Endothelial cell of umbilical vein (primary cell): ENCODE data around the gene RNF157. TPM values are rescaled to one million over a fixed set of nuclear protein-coding genes. Genes with fewer than 3 reads are reported as not detected.

Experiments
- BruUV-seq: library from RNA; stranded (reverse); fragments of 400-500 nt; replicated peaks from 2 replicates; lab custom pipeline; 2021; lab: Mats Ljungman, UMichigan
- CTCF ChIA-PET: fragments of 300-600, 350-600 bp; sonication (Branson Sonifier 250); formaldehyde crosslinking; loops from one replicate; lab custom pipeline; 2021; ENCODE audit warnings: antibody characterized with exemption, inconsistent platforms; lab: Charles Lee
- POLR2A ChIA-PET: fragments of 300-600, 350-600 bp; sonication (Branson Sonifier 250); formaldehyde crosslinking; loops from one replicate; lab custom pipeline; 2021; ENCODE audit warnings: antibody characterized with exemption, inconsistent platforms; lab: Charles Lee
- DNase-seq: peaks from one replicate; pipeline ENCODE4 v3.0.0-alpha.2; 2011; ENCODE audit warnings: low read depth, low spot score
- FAIRE-seq: peaks from 2 replicates; lab custom pipeline; 2011; peaks lifted over from hg19 to GRCh38; lab: Jason Lieb, UNC
- H2AFZ ChIP-seq: 2 replicates; pipeline ENCODE4 v1.6.0; 2012; ENCODE audit warnings: low read depth, low read length, control low read depth, inconsistent platforms
- H3K27ac ChIP-seq: 2 replicates; pipeline ENCODE4 v1.5.1; 2011; ENCODE audit warnings: low read depth, mild to moderate bottlenecking, control low read depth, low read length, moderate library complexity; ENCODE audit not compliant: insufficient read depth
- H3K27me3 ChIP-seq, 2 experiments: 2 replicates each; pipeline versions ENCODE4 v1.6.0 to v1.6.1; 2011; ENCODE audit warnings: low read length in 2 of 2, mixed read lengths in 1 of 2; ENCODE audit not compliant: control insufficient read depth in 2 of 2, insufficient read depth in 2 of 2
- H3K36me3 ChIP-seq, 2 experiments: 2 replicates in 1 of 2; 3 replicates in 1 of 2; pipeline ENCODE4 v1.5.1; 2011; ENCODE audit warnings: low read length in 2 of 2, mild to moderate bottlenecking in 1 of 2, moderate library complexity in 1 of 2; ENCODE audit not compliant: control insufficient read depth in 2 of 2, insufficient read depth in 2 of 2; ENCODE audit errors: extremely low read depth in 1 of 2
- H3K4me1 ChIP-seq: 3 replicates; pipeline ENCODE4 v1.5.1; 2011; ENCODE audit warnings: mild to moderate bottlenecking, low read length; ENCODE audit not compliant: control insufficient read depth, insufficient read depth; ENCODE audit errors: extremely low read depth
- H3K4me2 ChIP-seq: 2 replicates; pipeline ENCODE4 v1.6.1; 2011; ENCODE audit warnings: low read length, control low read depth, mixed read lengths; ENCODE audit not compliant: insufficient read depth
- H3K4me3 ChIP-seq, 3 experiments: fragments of 200-600 bp in 1 of 3; sonication (generic), shearing (Covaris generic) in 1 of 3; replicated peaks in 1 of 3; 2 replicates each; pipeline ENCODE4 v1.5.1; 2011 to 2016; ENCODE audit warnings: control low read depth in 3 of 3, low read length in 3 of 3, mild to moderate bottlenecking in 2 of 3, inconsistent platforms in 1 of 3, low read depth in 1 of 3, moderate library complexity in 1 of 3; ENCODE audit not compliant: insufficient read depth in 1 of 3
- H3K79me2 ChIP-seq: 2 replicates; pipeline ENCODE4 v1.6.0; 2012; ENCODE audit warnings: low read length, inconsistent platforms; ENCODE audit not compliant: control insufficient read depth, insufficient read depth
- H3K9ac ChIP-seq: replicated peaks from 2 replicates; pipeline ENCODE3; 2011; ENCODE audit warnings: low read length, control low read depth; ENCODE audit not compliant: insufficient read depth; ENCODE audit errors: extremely low read depth
- H3K9me1 ChIP-seq: replicated peaks from 3 replicates; pipeline ENCODE4 v1.6.0; 2011; ENCODE audit warnings: mild to moderate bottlenecking, low read length; ENCODE audit not compliant: control insufficient read depth, insufficient read depth; ENCODE audit errors: extremely low read depth
- H3K9me3 ChIP-seq: replicated peaks from 2 replicates; pipeline ENCODE4 v1.5.1; 2012; ENCODE audit warnings: low read length, inconsistent platforms; ENCODE audit not compliant: control insufficient read depth, insufficient read depth
- H4K20me1 ChIP-seq: replicated peaks from 2 replicates; pipeline ENCODE3; 2011; ENCODE audit warnings: mild to moderate bottlenecking, low read length; ENCODE audit not compliant: control insufficient read depth, insufficient read depth; ENCODE audit errors: extremely low read depth
- CTCF ChIP-seq, 2 donors: IDR thresholded peaks; 1 replicate in 1 of 2; 2 replicates in 1 of 2; pipeline ENCODE4 v1.5.1; 2011; ENCODE audit warnings: low read length in 2 of 2, mild to moderate bottlenecking in 2 of 2, moderate library complexity in 2 of 2, control low read depth in 1 of 2, inconsistent platforms in 1 of 2, low read depth in 1 of 2; ENCODE audit not compliant: insufficient read depth in 1 of 2; ENCODE audit errors: extremely low read depth in 1 of 2
- EZH2 ChIP-seq: IDR thresholded peaks from 2 replicates; pipeline ENCODE4 v1.6.1; 2012; ENCODE audit warnings: borderline replicate concordance, low read depth, mild to moderate bottlenecking, moderate library complexity, low read length, inconsistent platforms; ENCODE audit not compliant: severe bottlenecking
- FOS ChIP-seq: IDR thresholded peaks from 2 replicates; pipeline ENCODE4 v1.6.1; 2011; ENCODE audit warnings: mild to moderate bottlenecking, low read length, moderate library complexity, borderline replicate concordance; ENCODE audit not compliant: insufficient read depth
- JUN ChIP-seq: IDR thresholded peaks from 2 replicates; pipeline ENCODE4 v1.6.1; 2011; ENCODE audit warnings: borderline replicate concordance, low read depth; ENCODE audit not compliant: insufficient read length, insufficient read depth
- POLR2A ChIP-seq: IDR thresholded peaks from 2 replicates; pipeline ENCODE4 v1.6.1; 2012; ENCODE audit warnings: low read depth, mild to moderate bottlenecking, control low read depth, low read length
- dilution Hi-C: fragments of 300-500 bp; cut with MboI; formaldehyde crosslinking; loops from one replicate; pipeline ENCODE4 v1.15.0; 2019; ENCODE audit warnings: low sequenced_read_pairs; ENCODE audit not compliant: extremely low pct_ligation_motif_present
- intact Hi-C: fragments of 100-400 bp; cut with micrococcal nuclease; formaldehyde crosslinking; loops from one replicate; pipeline ENCODE4 v1.10.0; 2022
- microRNA-seq: library from miRNA; unstranded; fragments of <30 nt; microRNA quantifications from one replicate; pipeline ENCODE4 v1.2.0, GENCODE V29; 2021; ENCODE audit warnings: borderline number of aligned reads, borderline replicate concordance
- polyA plus RNA-seq, 4 experiments: library from polyadenylated mRNA; depleted of rRNA in 3 of 4; stranded (reverse) in 3 of 4; unstranded in 1 of 4; fragments of >200 nt; gene quantifications; 2 replicates each; pipeline versions ENCODE4 v1.2.1 to v1.2.3, GENCODE V29; 2011 to 2012; ENCODE audit warnings: missing spikeins in 1 of 4
- small RNA-seq: library from RNA; depleted of rRNA; stranded (forward); fragments of <200 nt; gene quantifications from one replicate; pipeline ENCODE3, GENCODE V24; 2012; ENCODE audit warnings: low replicate concordance, low read depth; ENCODE audit not compliant: insufficient read depth, insufficient read length
- total RNA-seq: library from RNA; stranded (reverse); gene quantifications from 2 replicates; pipeline ENCODE4 v1.2.3, GENCODE V29; 2021

RNF157 gene
- total and polyA plus RNA-seq, 2 donors (not counting 3 experiments of a cell fraction or from before 2014, with no cell fraction given), result 0.07 to 0.86 TPM

- CTCF ChIA-PET, result interaction anchor here (1.2 to 1.4 kb wide), 3 partner anchors 11 to 187 kb away, joined by 3 to 4 read pairs (median 3); partner anchors contain the start of gene EXOC7
- Histone ChIP-seq H3K4me1 (peaks cover 10% of the 10 kb centered on the region), H4K20me1 (no peaks in the 10 kb centered on the region), H3K36me3 (peaks cover 8 to 60% of the 10 kb centered on the region in 2 experiments), H3K4me3 (no peak overlapping the region), H3K9me1 (no peaks in the 10 kb centered on the region), H3K9ac (no peak overlapping the region), H3K79me2 (no peaks in the 10 kb centered on the region), H3K4me2 (no peak overlapping the region), H2AFZ (no peak overlapping the region), H3K27ac (no peak overlapping the region), H3K9me3 (no peaks in the 10 kb centered on the region), H3K27me3 (no peaks in the 10 kb centered on the region)
- TF ChIP-seq FOS, result no peak
- no peak for TF ChIP-seq CTCF (IDR thresholded peaks at IDR 0.05; ENCODE audit: extremely low read depth in 1 of 2, insufficient read depth in 1 of 2, low read depth in 1 of 2, low read length in 2 of 2)
- TF ChIP-seq POLR2A, result no peak
- TF ChIP-seq EZH2, result no peak
- no peak for TF ChIP-seq JUN
- POLR2A ChIA-PET, result interaction anchor here (0.7 kb wide), 1 partner anchor 30 kb away, joined by 9 read pairs; no protein-coding TSS in a partner anchor
- dilution Hi-C loops (no loop called here), intact Hi-C loops (no loop called here)
- BruUV-seq, result no TSS peak
- no peak for DNase-seq
- FAIRE-seq, result no peak
Observed at GRCh38 chr17:76092526-76093413, 147.5 kb downstream of the RNF157 start.

Small RNA genes lying within 50 kb of the gene (microRNA-seq; reads per million reads assigned to microRNA genes)
- gene MIR6868, result not detected

Small RNA genes lying within 50 kb of the gene (small RNA-seq; reads per million reads assigned to genes)
- gene ATP5MGP6 (not detected), gene MIR6868 (not detected)

Other genes with a start within 250 kb of the RNF157 start
- 6.2 and 8.5 TPM in 2 replicates for gene CDK3, start 239.6 kb downstream of the RNF157 start, total RNA-seq
- gene CDK3, start 239.6 kb downstream of the RNF157 start, polyA plus RNA-seq, result 8.7 and 9.7 TPM in 2 replicates
- gene EVPL, start 213.2 kb downstream of the RNF157 start, total RNA-seq, result not detected in 2 replicates
- not detected in 2 replicates for gene EVPL, start 213.2 kb downstream of the RNF157 start, polyA plus RNA-seq
- gene SRP68, start 168.0 kb downstream of the RNF157 start, total RNA-seq, result 77.6 and 81.7 TPM in 2 replicates
- 55.8 and 64.6 TPM in 2 replicates for gene SRP68, start 168.0 kb downstream of the RNF157 start, polyA plus RNA-seq
- gene GALR2, start 165.7 kb downstream of the RNF157 start, total RNA-seq, result not detected in 2 replicates
- gene GALR2, start 165.7 kb downstream of the RNF157 start, polyA plus RNA-seq, result 0.47 and 0.53 TPM in 2 replicates
- gene ZACN, start 161.3 kb downstream of the RNF157 start, total RNA-seq, result not detected in 2 replicates
- 0.05 and 0.18 TPM in 2 replicates for gene ZACN, start 161.3 kb downstream of the RNF157 start, polyA plus RNA-seq
- 122 and 137 TPM in 2 replicates for gene EXOC7, start 136.7 kb downstream of the RNF157 start, total RNA-seq
- gene EXOC7, start 136.7 kb downstream of the RNF157 start, polyA plus RNA-seq, result 91.5 and 104 TPM in 2 replicates
- not detected in 2 replicates for gene FOXJ1, start 99.2 kb downstream of the RNF157 start, total RNA-seq
- not detected in 2 replicates for gene FOXJ1, start 99.2 kb downstream of the RNF157 start, polyA plus RNA-seq
- 70.9 and 75.2 TPM in 2 replicates for gene UBALD2, start 24.9 kb upstream of the RNF157 start, total RNA-seq
- gene UBALD2, start 24.9 kb upstream of the RNF157 start, polyA plus RNA-seq, result 46.9 and 83.6 TPM in 2 replicates
- gene QRICH2, start 67.8 kb upstream of the RNF157 start, total RNA-seq, result 7.2 and 9.6 TPM in 2 replicates
- gene QRICH2, start 67.8 kb upstream of the RNF157 start, polyA plus RNA-seq, result 6.7 and 9.8 TPM in 2 replicates
- 79.1 and 90.2 TPM in 2 replicates for gene PRPSAP1, start 113.4 kb upstream of the RNF157 start, total RNA-seq
- gene PRPSAP1, start 113.4 kb upstream of the RNF157 start, polyA plus RNA-seq, result 106 and 123 TPM in 2 replicates
- 70.7 and 85.6 TPM in 2 replicates for gene SPHK1, start 144.1 kb upstream of the RNF157 start, total RNA-seq
- 97.4 and 97.8 TPM in 2 replicates for gene SPHK1, start 144.1 kb upstream of the RNF157 start, polyA plus RNA-seq
- gene UBE2O, start 212.7 kb upstream of the RNF157 start, total RNA-seq, result 32.8 and 34.1 TPM in 2 replicates
- gene UBE2O, start 212.7 kb upstream of the RNF157 start, polyA plus RNA-seq, result 12.1 and 13.9 TPM in 2 replicates
- gene AANAT, start 227.1 kb upstream of the RNF157 start, total RNA-seq, result not detected in 2 replicates
- not detected in 2 replicates for gene AANAT, start 227.1 kb upstream of the RNF157 start, polyA plus RNA-seq